Measurements from ENCODE around the gene BABAM2.

Gene BABAM2

GRCh38 chr2:28055325-28055970 lies 164.9 kb downstream of the BABAM2 start:
- Histone ChIP-seq H3K4me3 (ENCODE audit: insufficient read depth, low read length, poor library complexity, severe bottlenecking) (no peak overlapping the region), H3K27me3 (ENCODE audit: low read length) (no peaks in the 10 kb centered on the region), H3F3A (ENCODE audit: insufficient read depth) (no peaks in the 10 kb centered on the region)

DNA sequence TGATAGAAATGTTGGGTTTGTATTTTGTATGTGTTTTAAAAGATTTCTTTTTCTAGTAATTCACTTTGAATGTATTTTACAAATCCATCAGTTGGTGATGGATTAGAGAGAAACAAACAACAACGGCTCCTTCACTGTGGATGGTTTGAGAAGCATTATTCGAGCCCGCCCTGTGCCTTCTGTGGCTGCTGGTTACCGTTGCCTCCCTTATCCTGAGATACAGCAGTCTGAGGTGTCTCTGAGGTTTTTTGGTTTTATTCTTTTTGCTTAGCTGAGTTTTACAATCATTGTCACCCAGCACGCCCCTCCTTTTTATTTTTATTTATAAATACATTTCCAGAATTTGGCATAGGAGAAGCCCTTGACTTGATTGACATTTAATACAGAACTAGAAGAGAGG lies 168.3 kb downstream of the BABAM2 start:
- Histone ChIP-seq H3K27me3 (ENCODE audit: low read length) (no peaks in the 10 kb centered on the region), H4K20me1 (ENCODE audit: low read depth, low read length) (no peaks in the 10 kb centered on the region), H3K4me3 (ENCODE audit: insufficient read depth, low read length, poor library complexity, severe bottlenecking) (no peak overlapping the region), H2AFZ (ENCODE audit: low read depth, low read length, severe bottlenecking) (no peak overlapping the region), H3K27ac (ENCODE audit: low read depth, low read length) (no peak overlapping the region), H3K9ac (ENCODE audit: low read length) (no peak overlapping the region), H3K9me3 (ENCODE audit: insufficient read depth, low read length) (no peaks in the 10 kb centered on the region), H3K9me2 (replicated peaks; ENCODE audit: insufficient read depth, low read length) (no peaks in the 10 kb centered on the region), H3K36me3 (ENCODE audit: low read length) (no peaks in the 10 kb centered on the region), H3F3A (ENCODE audit: insufficient read depth) (no peaks in the 10 kb centered on the region), H3K79me2 (ENCODE audit: insufficient read depth, low read length) (no peaks in the 10 kb centered on the region), H3K4me2 (ENCODE audit: low read depth, low read length, poor library complexity, severe bottlenecking) (no peak overlapping the region)
- TF ChIP-seq CTCF (IDR thresholded peaks at IDR 0.05; ENCODE audit: insufficient read depth, low read length, poor library complexity, severe bottlenecking), result no peak
- no peak for TF ChIP-seq EZH2phosphoT487 (conservative IDR thresholded peaks at IDR 0.05; ENCODE audit: low read length)

More at GRCh38 chr2:28055325-28055970, 164.9 kb downstream of the BABAM2 start:
- H3K9ac ChIP-seq (ENCODE audit: low read length), result no peak overlapping the region
- H3K79me2 ChIP-seq (ENCODE audit: insufficient read depth, low read length), result no peaks in the 10 kb centered on the region
- H3K27ac ChIP-seq (ENCODE audit: low read depth, low read length), result no peak overlapping the region
- H3K4me2 ChIP-seq (ENCODE audit: low read depth, low read length, poor library complexity, severe bottlenecking), result no peak overlapping the region
- H3K36me3 ChIP-seq (ENCODE audit: low read length), result no peaks in the 10 kb centered on the region
- no peaks in the 10 kb centered on the region for H3K9me2 ChIP-seq (replicated peaks; ENCODE audit: insufficient read depth, low read length)
- no peaks in the 10 kb centered on the region for H4K20me1 ChIP-seq (ENCODE audit: low read depth, low read length)
- H3K9me3 ChIP-seq (ENCODE audit: insufficient read depth, low read length), result no peaks in the 10 kb centered on the region
- no peak overlapping the region for H2AFZ ChIP-seq (ENCODE audit: low read depth, low read length, severe bottlenecking)
- TF ChIP-seq CTCF (IDR thresholded peaks at IDR 0.05; ENCODE audit: insufficient read depth, low read length, poor library complexity, severe bottlenecking) (no peak), EZH2phosphoT487 (conservative IDR thresholded peaks at IDR 0.05; ENCODE audit: low read length) (no peak)

- Histone ChIP-seq H4K20me1 (ENCODE audit: low read depth, low read length) (no peaks in the 10 kb centered on the region), H3K9ac (ENCODE audit: low read length) (no peak overlapping the region), H3K27me3 (ENCODE audit: low read length) (no peaks in the 10 kb centered on the region), H3K4me3 (ENCODE audit: insufficient read depth, low read length, poor library complexity, severe bottlenecking) (no peak overlapping the region), H3K36me3 (ENCODE audit: low read length) (no peaks in the 10 kb centered on the region), H3F3A (ENCODE audit: insufficient read depth) (no peaks in the 10 kb centered on the region), H3K9me2 (replicated peaks; ENCODE audit: insufficient read depth, low read length) (no peaks in the 10 kb centered on the region), H3K79me2 (ENCODE audit: insufficient read depth, low read length) (no peaks in the 10 kb centered on the region), H2AFZ (ENCODE audit: low read depth, low read length, severe bottlenecking) (no peak overlapping the region), H3K4me2 (ENCODE audit: low read depth, low read length, poor library complexity, severe bottlenecking) (no peak overlapping the region), H3K9me3 (ENCODE audit: insufficient read depth, low read length) (no peaks in the 10 kb centered on the region), H3K27ac (ENCODE audit: low read depth, low read length) (no peak overlapping the region)
- TF ChIP-seq CTCF (IDR thresholded peaks at IDR 0.05; ENCODE audit: insufficient read depth, low read length, poor library complexity, severe bottlenecking) (no peak), EZH2phosphoT487 (conservative IDR thresholded peaks at IDR 0.05; ENCODE audit: low read length) (no peak)
These were observed 172.3 kb downstream of the BABAM2 start for GRCh38 chr2:28062867-28063266.

Measured in SU-DHL-6 (cell line).